HL-60 (cell line): Measurements from ENCODE around the gene ATP1B1.

Experiments
- DNase-seq, 2 experiments: peaks; one replicate each; pipeline ENCODE4 v3.0.0-alpha.2; 2010 to 2020; ENCODE audit warnings: low read depth in 1 of 2, low spot score in 1 of 2
- H3K27ac ChIP-seq: fragments of 250-450 bp; sonication (Bioruptor Pico); replicated peaks from 2 replicates; pipeline ENCODE4 v1.5.1; 2020; ENCODE audit warnings: mild to moderate bottlenecking, moderate library complexity
- H3K27me3 ChIP-seq: fragments of 250-450 bp; sonication (Bioruptor Pico); 2 replicates; pipeline ENCODE4 v1.5.1; 2021; ENCODE audit warnings: mild to moderate bottlenecking, moderate library complexity; ENCODE audit not compliant: insufficient read depth, poor library complexity, severe bottlenecking
- H3K4me3 ChIP-seq: replicated peaks from 2 replicates; pipeline ENCODE4 v1.5.1; 2011; ENCODE audit warnings: mild to moderate bottlenecking, control low read depth, low read length; ENCODE audit not compliant: insufficient read depth
- CTCF ChIP-seq: IDR thresholded peaks from one replicate; pipeline ENCODE4 v1.5.1; 2011; ENCODE audit warnings: low read length, control low read depth, inconsistent platforms; ENCODE audit not compliant: insufficient read depth
- GABPA ChIP-seq: IDR thresholded peaks from 2 replicates; pipeline ENCODE4 v1.6.1; 2012; ENCODE audit warnings: low read depth
- POLR2AphosphoS5 ChIP-seq: IDR thresholded peaks from 2 replicates; pipeline ENCODE4 v1.6.1; 2012; ENCODE audit warnings: low read depth
- REST ChIP-seq: IDR thresholded peaks from 2 replicates; pipeline ENCODE4 v1.6.1; 2012; ENCODE audit warnings: low read depth; ENCODE audit not compliant: insufficient replicate concordance
- SPI1 ChIP-seq: IDR thresholded peaks from 2 replicates; pipeline ENCODE4 v1.6.1; 2012; ENCODE audit warnings: low read depth, mild to moderate bottlenecking, borderline replicate concordance

Gene ATP1B1

GRCh38 chr1:169092399-169092798 lies 14.1 kb upstream of the ATP1B1 start:
- Histone ChIP-seq H3K4me3 (no peak overlapping the region), H3K27me3 (no peaks in the 10 kb centered on the region), H3K27ac (no peak overlapping the region)
- DNase-seq = no peak
- TF ChIP-seq CTCF (no peak), POLR2AphosphoS5 (no peak), SPI1 (no peak), REST (no peak), GABPA (no peak)

- DNase-seq = no peak
- TF ChIP-seq SPI1 (no peak), CTCF (no peak), GABPA (no peak), REST (no peak), POLR2AphosphoS5 (no peak)
- no peak overlapping the region for H3K4me3 ChIP-seq
- H3K27ac ChIP-seq = no peak overlapping the region
- no peaks in the 10 kb centered on the region for H3K27me3 ChIP-seq
Measured at GRCh38 chr1:169094897-169095569, 11.5 kb upstream of the ATP1B1 start.

- H3K4me3 ChIP-seq = no peak overlapping the region
- TF ChIP-seq POLR2AphosphoS5 (no peak), SPI1 (no peak), GABPA (no peak)
- no peak overlapping the region for H3K27ac ChIP-seq
- H3K27me3 ChIP-seq = peaks cover 3% of the 10 kb centered on the region
- DNase-seq = no peak
Measured at GRCh38 chr1:169098380-169098779, 8.1 kb upstream of the ATP1B1 start.

GRCh38 chr1:169099561-169099960 lies 6.9 kb upstream of the ATP1B1 start:
- TF ChIP-seq SPI1 = no peak
- TF ChIP-seq CTCF = no peak
- no peak for TF ChIP-seq POLR2AphosphoS5
- no peak for TF ChIP-seq GABPA
- no peak for TF ChIP-seq REST
- Histone ChIP-seq H3K27me3 (peaks cover 7% of the 10 kb centered on the region), H3K4me3 (no peak overlapping the region), H3K27ac (no peak overlapping the region)
- DNase-seq = no peak
